Naive B cell (primary cell): Measurements from ENCODE around the gene PIBF1. TPM values are rescaled to one million over a fixed set of nuclear protein-coding genes. Genes with fewer than 3 reads are reported as not detected.
"Not testable (repeated sequence)": the region's sequence is repeated elsewhere in the genome, so short reads cannot be mapped to it uniquely, and the experiment has no call there.

Experiments used
- ATAC-seq, 2 donors: fragments of 150-1000 bp; cut with Tn5 transposase; 2 replicates each; pipeline ENCODE4 v1.10.0; 2021; ENCODE audit warnings: low read depth in 2 of 2, mild to moderate bottlenecking in 2 of 2, moderate library complexity in 2 of 2
- DNase-seq: peaks from one replicate; pipeline ENCODE4 v3.0.0; 2022
- H3K27ac Mint-ChIP-seq, 6 donors: one replicate each; pipeline ENCODE4 v1.8.0; 2020 to 2022; ENCODE audit warnings: mild to moderate bottlenecking in 6 of 6, mixed read lengths in 6 of 6, moderate library complexity in 5 of 6, inconsistent platforms in 2 of 6
- H3K27me3 Mint-ChIP-seq, 3 donors: one replicate each; pipeline ENCODE4 v1.8.0; 2021 to 2022; ENCODE audit warnings: mixed read lengths in 3 of 3, mild to moderate bottlenecking in 1 of 3
- H3K36me3 Mint-ChIP-seq, 2 donors: one replicate each; pipeline ENCODE4 v1.8.0; 2020 to 2022; ENCODE audit warnings: mixed read lengths in 2 of 2, inconsistent platforms in 1 of 2, mild to moderate bottlenecking in 1 of 2
- H3K4me1 Mint-ChIP-seq, 3 donors: one replicate each; pipeline ENCODE4 v1.8.0; 2020 to 2022; ENCODE audit warnings: mixed read lengths in 3 of 3, inconsistent platforms in 1 of 3, mild to moderate bottlenecking in 1 of 3, moderate library complexity in 1 of 3
- H3K4me3 Mint-ChIP-seq, 8 donors: one replicate each; pipeline ENCODE4 v1.8.0; 2020 to 2022; ENCODE audit warnings: mild to moderate bottlenecking in 8 of 8, mixed read lengths in 8 of 8, moderate library complexity in 8 of 8, inconsistent platforms in 2 of 8
- H3K9me3 Mint-ChIP-seq, 7 donors: one replicate each; pipeline ENCODE4 v1.8.0; 2020 to 2022; ENCODE audit warnings: mixed read lengths in 7 of 7, mild to moderate bottlenecking in 5 of 7, inconsistent platforms in 2 of 7, moderate library complexity in 1 of 7
- polyA plus RNA-seq, 6 donors: library from polyadenylated mRNA; unstranded; fragments of 300-500 nt; fragmentation: Illumina TruSeq; gene quantifications; one replicate each; pipeline ENCODE4 v1.2.3, GENCODE V29; 2021; ENCODE audit warnings: low read depth in 6 of 6

PIBF1 gene
- polyA plus RNA-seq, 6 donors from 2014 or later: 7.8 to 28.9 (median 25.5) TPM

DNA sequence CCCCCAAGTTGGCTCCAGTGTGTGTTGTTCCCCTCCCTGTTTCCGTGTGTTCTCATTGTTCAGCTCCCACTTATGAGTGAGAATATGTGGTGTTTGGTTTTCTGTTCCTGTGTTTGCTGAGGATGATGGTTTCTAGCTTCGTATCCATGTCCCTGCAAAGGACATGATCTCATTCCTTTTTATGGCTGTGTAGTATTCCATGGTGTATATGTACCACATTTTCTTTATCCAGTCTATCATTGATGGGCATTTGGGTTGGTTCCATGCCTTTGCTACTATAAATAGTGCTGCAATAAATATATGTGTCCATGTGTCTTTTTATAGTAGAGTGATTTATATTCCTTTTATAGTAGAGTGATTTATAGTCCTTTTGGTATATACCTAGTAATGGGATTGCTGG lies 63.2 kb downstream of the PIBF1 start:
- not testable (repeated sequence) for H3K9me3 Mint-ChIP-seq, H3K27ac Mint-ChIP-seq, H3K27me3 Mint-ChIP-seq, DNase-seq, ATAC-seq, H3K4me3 Mint-ChIP-seq, H3K4me1 Mint-ChIP-seq
- peaks cover 21 to 43% of the 10 kb centered on the region in 2 donors for H3K36me3 Mint-ChIP-seq

DNA sequence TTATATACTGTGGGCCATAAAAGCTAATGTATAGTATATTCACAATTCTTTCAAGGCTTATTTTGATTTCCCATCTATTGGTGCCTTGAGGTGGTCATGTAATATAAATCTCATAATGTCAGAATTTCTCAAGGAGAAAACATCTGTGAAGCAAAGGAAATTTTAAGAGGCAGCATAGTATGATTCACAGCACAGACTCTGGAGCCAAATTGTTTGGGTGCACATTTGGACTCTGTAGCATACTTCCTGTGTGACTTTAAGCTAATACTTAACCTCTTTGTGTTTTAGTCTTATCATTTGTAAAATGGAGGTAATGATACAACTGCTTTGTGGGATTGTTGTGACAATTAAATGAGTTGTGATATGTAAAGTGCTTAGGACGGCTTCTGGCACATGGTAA lies 67.6 kb downstream of the PIBF1 start:
- no peaks in the 10 kb centered on the region for H3K27me3 Mint-ChIP-seq
- no peak overlapping the region for H3K4me3 Mint-ChIP-seq
- no peaks in the 10 kb centered on the region for H3K4me1 Mint-ChIP-seq
- ATAC-seq (no peak), DNase-seq (no peak)
- H3K9me3 Mint-ChIP-seq: peaks cover 0 to 3% (median 0%) of the 10 kb centered on the region in 7 donors
- H3K27ac Mint-ChIP-seq: no peak overlapping the region
- peaks cover 29 to 40% of the 10 kb centered on the region in 2 donors for H3K36me3 Mint-ChIP-seq

- no peak for DNase-seq
- H3K27ac Mint-ChIP-seq: no peak overlapping the region
- peaks cover 14 to 30% of the 10 kb centered on the region in 2 donors for H3K36me3 Mint-ChIP-seq
- H3K9me3 Mint-ChIP-seq: no peaks in the 10 kb centered on the region
- no peak for ATAC-seq
- no peaks in the 10 kb centered on the region for H3K27me3 Mint-ChIP-seq
- no peaks in the 10 kb centered on the region for H3K4me1 Mint-ChIP-seq
- H3K4me3 Mint-ChIP-seq: no peak overlapping the region
These were observed 69.2 kb downstream of the PIBF1 start for GRCh38 chr13:72850959-72851677.

DNA sequence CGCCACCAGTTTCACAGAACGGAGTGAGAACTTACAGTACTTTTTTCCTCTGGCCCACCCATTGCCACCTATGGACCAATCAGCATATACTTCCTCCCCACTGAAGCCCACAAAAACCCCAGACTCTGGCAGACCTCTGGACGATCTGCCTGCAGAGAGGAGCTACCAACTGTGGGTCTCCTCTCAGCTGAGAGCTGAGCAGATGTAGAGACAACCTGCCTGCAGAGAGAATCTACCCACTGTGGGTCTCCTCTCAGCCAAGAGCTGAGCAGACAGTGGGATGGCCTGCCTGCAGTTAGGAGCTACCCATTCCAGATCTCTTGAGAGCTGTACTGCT lies 69.7 kb downstream of the PIBF1 start:
- no peaks in the 10 kb centered on the region for H3K4me1 Mint-ChIP-seq
- no peaks in the 10 kb centered on the region for H3K27me3 Mint-ChIP-seq
- H3K9me3 Mint-ChIP-seq: no peaks in the 10 kb centered on the region
- ATAC-seq (no peak), DNase-seq (no peak)
- H3K36me3 Mint-ChIP-seq: peaks cover 9 to 26% of the 10 kb centered on the region in 2 donors
- no peak overlapping the region for H3K4me3 Mint-ChIP-seq
- no peak overlapping the region for H3K27ac Mint-ChIP-seq

GRCh38 chr13:72852207-72852606 lies 70.3 kb downstream of the PIBF1 start:
- Mint-ChIP-seq H3K36me3 (peaks cover 9 to 25% of the 10 kb centered on the region in 2 donors), H3K27ac (no peak overlapping the region), H3K4me1 (no peaks in the 10 kb centered on the region), H3K9me3 (no peaks in the 10 kb centered on the region), H3K4me3 (no peak overlapping the region), H3K27me3 (no peaks in the 10 kb centered on the region)
- ATAC-seq: no peak
- no peak for DNase-seq

DNA sequence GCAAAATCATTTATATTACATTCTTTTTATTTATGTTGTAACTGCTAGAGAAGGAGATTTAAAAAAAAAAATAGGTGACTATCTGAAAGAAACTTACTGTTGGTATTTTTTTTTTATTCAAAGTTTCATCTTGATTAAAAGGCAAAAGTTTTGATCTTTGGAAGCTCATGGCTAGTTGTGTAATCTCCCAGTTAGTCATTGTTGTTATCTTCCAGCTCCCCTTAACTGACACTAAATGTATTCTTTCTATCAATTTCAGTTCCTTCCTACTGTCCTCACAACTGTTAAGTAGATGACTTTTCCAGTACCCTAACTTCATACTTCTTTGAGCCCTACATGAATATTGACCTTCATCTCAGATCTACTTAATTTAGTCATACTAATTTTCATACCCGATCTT lies 71.1 kb downstream of the PIBF1 start:
- H3K4me3 Mint-ChIP-seq: no peak overlapping the region
- DNase-seq (no peak), ATAC-seq (no peak)
- no peaks in the 10 kb centered on the region for H3K4me1 Mint-ChIP-seq
- H3K27ac Mint-ChIP-seq: peak overlapping the region in 1 of 6 donors; percentile 67
- H3K9me3 Mint-ChIP-seq: no peaks in the 10 kb centered on the region
- H3K36me3 Mint-ChIP-seq: peaks cover 9 to 17% of the 10 kb centered on the region in 2 donors
- H3K27me3 Mint-ChIP-seq: no peaks in the 10 kb centered on the region

DNA sequence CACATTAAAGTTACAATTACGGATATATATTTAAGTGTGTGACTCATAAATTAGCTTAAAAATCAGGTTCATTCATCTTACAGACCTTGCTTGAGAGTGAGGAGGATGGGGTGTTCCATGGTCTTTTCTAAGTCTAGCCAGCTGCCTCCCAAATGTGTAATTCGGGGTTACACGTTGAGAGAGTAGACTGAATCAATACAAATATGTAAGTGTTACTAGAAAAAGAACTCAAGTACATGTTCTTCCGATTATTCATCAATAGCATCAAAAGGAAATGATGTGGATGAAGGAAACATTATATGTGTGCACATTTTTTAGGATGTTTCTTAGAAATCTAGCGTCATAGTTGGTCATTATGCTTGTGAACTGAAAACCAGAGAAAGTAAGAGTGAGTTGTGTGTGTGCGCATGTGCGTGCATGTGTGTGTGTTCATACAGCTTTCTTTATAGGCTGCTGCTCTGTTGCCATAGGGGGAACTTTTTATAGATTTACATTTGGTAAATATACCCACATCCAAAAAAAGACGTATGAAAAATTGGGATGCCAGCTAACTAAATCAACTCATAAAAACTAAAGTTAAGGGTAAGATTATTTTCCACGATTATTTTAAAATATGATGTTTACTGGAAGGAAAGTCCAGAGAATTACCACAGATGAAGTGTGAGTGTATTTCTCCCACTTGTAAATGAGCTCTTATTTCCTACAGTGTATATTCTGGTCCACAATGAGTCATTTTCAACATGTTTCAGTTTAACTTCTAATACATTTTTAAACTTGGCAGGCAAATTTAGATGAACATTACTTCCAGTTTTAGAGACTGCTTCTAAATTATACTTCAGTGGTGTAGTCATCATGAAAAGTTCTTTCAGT lies 82.4 kb downstream of the PIBF1 start:
- Mint-ChIP-seq H3K36me3 (peaks cover 17 to 20% of the 10 kb centered on the region in 2 donors), H3K4me1 (no peaks in the 10 kb centered on the region), H3K27ac (peak overlapping the region in 1 of 6 donors; percentile 6), H3K27me3 (no peaks in the 10 kb centered on the region), H3K9me3 (no peaks in the 10 kb centered on the region), H3K4me3 (no peak overlapping the region)
- DNase-seq: no peak
- no peak for ATAC-seq

GRCh38 chr13:72868229-72868628 lies 86.3 kb downstream of the PIBF1 start:
- ATAC-seq: no peak
- Mint-ChIP-seq H3K4me1 (peaks cover 0 to 3% (median 0%) of the 10 kb centered on the region in 3 donors), H3K9me3 (peaks cover 0 to 6% (median 0%) of the 10 kb centered on the region in 7 donors), H3K36me3 (peaks cover 7 to 15% of the 10 kb centered on the region in 2 donors), H3K27ac (no peak overlapping the region), H3K27me3 (no peaks in the 10 kb centered on the region), H3K4me3 (no peak overlapping the region)
- DNase-seq: no peak

DNA sequence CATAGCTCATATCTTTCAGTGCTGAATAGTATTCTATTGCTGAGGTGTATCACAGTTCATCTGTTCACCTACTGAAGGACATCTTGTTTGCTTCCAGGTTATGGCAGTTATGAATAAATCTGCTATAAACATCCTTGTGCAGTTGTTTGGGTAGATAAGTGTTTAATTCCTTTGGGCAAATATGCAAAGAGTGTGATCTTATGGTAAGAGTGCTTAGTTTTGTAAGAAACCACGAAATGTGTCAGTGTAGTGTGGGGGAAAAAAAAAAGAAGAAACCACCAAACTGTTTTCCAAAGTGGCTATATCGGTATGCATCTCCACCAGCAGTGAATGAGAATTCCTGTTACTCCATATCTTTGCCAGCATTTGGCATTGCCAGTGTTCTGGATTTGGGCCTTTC lies 93.3 kb downstream of the PIBF1 start:
- H3K36me3 Mint-ChIP-seq: peaks cover 38 to 39% of the 10 kb centered on the region in 2 donors
- no peak overlapping the region for H3K27ac Mint-ChIP-seq
- no peaks in the 10 kb centered on the region for H3K27me3 Mint-ChIP-seq
- DNase-seq (no peak), ATAC-seq (no peak)
- peaks cover 0 to 27% (median 9%) of the 10 kb centered on the region in 7 donors for H3K9me3 Mint-ChIP-seq
- no peak overlapping the region for H3K4me3 Mint-ChIP-seq
- peaks cover 0 to 7% (median 0%) of the 10 kb centered on the region in 3 donors for H3K4me1 Mint-ChIP-seq

DNA sequence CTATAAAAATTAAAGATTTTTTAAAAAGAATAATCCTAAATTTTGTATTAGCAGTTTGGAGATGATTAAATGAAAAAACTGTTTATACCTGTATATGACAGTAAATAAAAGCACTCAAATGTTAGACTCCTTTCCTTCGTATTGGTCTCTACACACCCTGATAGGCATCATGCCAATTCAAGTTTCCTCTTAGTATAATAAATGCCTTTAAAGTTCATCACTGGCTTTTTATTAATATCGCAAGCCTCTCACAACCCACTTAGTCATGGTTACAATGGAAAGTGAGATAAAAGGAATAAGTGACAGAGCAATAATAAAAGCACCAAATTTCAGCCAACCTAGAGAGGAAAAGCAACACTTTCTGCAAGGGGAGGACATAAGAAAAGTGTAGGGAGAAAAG lies 102.2 kb downstream of the PIBF1 start:
- no peak for DNase-seq
- no peak for ATAC-seq
- Mint-ChIP-seq H3K27ac (no peak overlapping the region), H3K27me3 (no peaks in the 10 kb centered on the region), H3K36me3 (peaks cover 29 to 32% of the 10 kb centered on the region in 2 donors), H3K9me3 (peaks cover 0 to 5% (median 0%) of the 10 kb centered on the region in 7 donors), H3K4me1 (no peaks in the 10 kb centered on the region), H3K4me3 (no peak overlapping the region)

DNA sequence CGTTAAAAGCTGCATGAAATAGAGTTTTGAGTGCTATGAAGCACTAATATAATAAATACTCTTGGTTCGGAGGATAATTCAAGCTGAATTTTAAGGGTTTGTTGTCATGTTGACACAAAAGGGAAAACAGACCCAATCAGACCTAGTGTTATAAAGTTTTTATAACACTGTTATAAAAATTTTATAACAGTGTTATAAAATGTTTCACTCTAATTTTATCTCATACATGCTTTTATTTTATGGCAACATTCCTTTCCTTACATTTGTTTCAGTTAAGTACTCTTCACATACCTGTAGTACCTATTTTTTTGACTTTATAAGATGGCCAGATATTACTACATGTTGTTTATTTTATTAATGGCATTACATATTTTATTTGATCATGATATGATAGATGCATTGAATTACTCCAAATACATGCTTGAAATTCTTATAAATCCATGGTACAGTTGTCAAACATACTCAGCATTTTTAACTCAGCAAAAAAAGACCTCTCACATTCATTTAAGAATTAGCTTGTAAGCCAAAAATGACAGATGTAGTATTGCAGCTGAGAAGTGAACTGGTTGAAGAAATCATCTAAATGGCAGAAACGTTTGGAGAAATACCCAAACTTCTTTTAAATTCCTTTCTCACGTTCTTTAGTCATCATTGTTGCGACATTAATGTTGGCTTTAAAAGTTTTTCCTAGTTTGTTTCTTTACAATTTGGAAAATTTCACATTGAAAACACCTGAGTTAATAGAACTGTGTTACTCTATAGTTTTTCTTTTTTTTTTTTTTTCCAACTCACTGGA lies 104.5 kb downstream of the PIBF1 start:
- Mint-ChIP-seq H3K27ac (no peak overlapping the region), H3K4me1 (no peaks in the 10 kb centered on the region), H3K9me3 (peaks cover 0 to 4% (median 0%) of the 10 kb centered on the region in 7 donors), H3K4me3 (no peak overlapping the region), H3K36me3 (peaks cover 23 to 28% of the 10 kb centered on the region in 2 donors), H3K27me3 (no peaks in the 10 kb centered on the region)
- no peak for DNase-seq
- ATAC-seq: no peak

- Mint-ChIP-seq H3K27ac (peak overlapping the region in 2 of 6 donors; percentile 7 to 17), H3K9me3 (no peaks in the 10 kb centered on the region), H3K4me3 (no peak overlapping the region), H3K36me3 (peaks cover 1 to 17% of the 10 kb centered on the region in 2 donors), H3K4me1 (no peaks in the 10 kb centered on the region), H3K27me3 (no peaks in the 10 kb centered on the region)
- no peak for ATAC-seq
- DNase-seq: no peak
These were observed 107.6 kb downstream of the PIBF1 start for GRCh38 chr13:72889495-72889894.

DNA sequence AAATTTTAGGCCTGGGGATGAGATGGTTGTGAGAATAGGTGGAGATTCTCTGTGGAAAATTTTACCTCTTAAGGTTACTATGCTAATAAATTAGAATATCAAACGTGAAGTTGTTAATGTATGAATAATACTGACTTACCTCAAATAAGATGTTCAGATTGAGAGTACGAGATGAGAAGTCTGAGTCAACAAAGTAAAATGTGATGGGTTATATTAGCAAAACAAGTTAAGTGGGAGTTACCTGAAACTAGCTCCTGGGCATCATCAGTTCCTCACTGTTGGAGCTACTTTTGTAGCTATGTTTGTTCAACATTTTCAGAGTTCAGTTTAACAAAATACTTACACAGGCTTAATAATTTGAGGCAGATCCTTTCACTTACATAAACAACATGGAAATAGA lies 108.6 kb downstream of the PIBF1 start:
- DNase-seq (no peak), ATAC-seq (no peak)
- Mint-ChIP-seq H3K36me3 (peaks cover 0 to 17% of the 10 kb centered on the region in 2 donors), H3K9me3 (no peaks in the 10 kb centered on the region), H3K27ac (peak overlapping the region in 1 of 6 donors; percentile 17), H3K4me1 (no peaks in the 10 kb centered on the region), H3K27me3 (no peaks in the 10 kb centered on the region), H3K4me3 (no peak overlapping the region)
